Measurements from ENCODE around the gene SEC23IP. TPM values are rescaled to one million over a fixed set of nuclear protein-coding genes. Genes with fewer than 3 reads are reported as not detected.
A peak's percentile ranks its signal among the peaks of the same experiment; 100 is the strongest.

Gene SEC23IP
- total and polyA plus RNA-seq, 9 donors, result 23.0 to 50.0 (median 40.5) TPM

DNA sequence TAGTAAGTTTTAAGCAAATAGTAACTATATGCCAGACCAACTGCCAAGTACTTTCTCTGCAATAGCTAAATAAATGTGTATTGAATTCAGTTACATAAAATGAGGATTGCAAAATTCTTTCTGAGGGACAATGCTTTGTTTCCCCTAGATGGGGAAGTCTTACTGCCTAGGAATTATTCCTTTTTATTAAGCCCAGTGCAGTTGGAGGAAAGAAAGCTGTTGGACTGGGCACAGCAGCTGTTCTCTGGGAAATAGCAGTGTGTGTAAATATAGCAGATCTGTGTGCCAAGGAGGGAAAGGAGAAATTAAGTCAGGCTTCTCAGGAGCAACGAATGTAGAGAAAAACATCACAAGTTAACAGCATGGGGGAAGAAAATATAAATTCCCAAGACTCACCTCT is 77.1 kb downstream of the SEC23IP start:
- H3K4me3 ChIP-seq (ENCODE audit: low read length), result no peak overlapping the region
- peaks cover 5% of the 10 kb centered on the region for H3K9me3 ChIP-seq (replicated peaks; ENCODE audit: control insufficient read depth, low read depth, low read length)
- WGBS (ENCODE audit: insufficient coverage), result no CpG with 5 or more reads among the region's 1 CpG
- peak; percentile 7 for DNase-seq
- no peaks in the 10 kb centered on the region for H3K4me1 ChIP-seq (ENCODE audit: control insufficient read depth, insufficient read depth, low read length)
- no peaks in the 10 kb centered on the region for H3K27me3 ChIP-seq (ENCODE audit: control insufficient read depth, insufficient read depth, low read length)
- H3K36me3 ChIP-seq (ENCODE audit: control insufficient read depth, insufficient read depth, low read length), result no peaks in the 10 kb centered on the region
- H3K27ac ChIP-seq (ENCODE audit: low read length), result no peak overlapping the region

DNA sequence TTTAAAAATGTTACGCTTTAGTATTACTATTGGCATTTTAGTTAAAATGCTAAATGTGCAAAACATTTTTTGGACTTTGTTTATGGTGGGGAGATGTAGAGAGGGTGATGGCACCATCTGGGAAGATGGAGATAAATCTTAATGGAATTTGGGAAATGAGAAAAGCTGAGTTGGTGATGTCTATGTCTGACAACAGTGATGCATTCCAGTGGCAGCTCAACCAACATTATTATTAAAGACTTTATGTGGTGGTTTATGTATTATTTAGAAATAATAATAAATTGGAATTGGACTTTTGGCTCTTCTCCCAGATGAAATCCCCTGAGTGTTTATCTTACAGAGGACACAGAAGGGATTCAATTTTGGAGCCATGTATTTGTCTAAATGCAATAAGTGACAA is 77.6 kb downstream of the SEC23IP start:
- DNase-seq, result peak; percentile 7
- H3K9me3 ChIP-seq (replicated peaks; ENCODE audit: control insufficient read depth, low read depth, low read length), result peaks cover 5% of the 10 kb centered on the region
- no peak overlapping the region for H3K27ac ChIP-seq (ENCODE audit: low read length)
- no CpG with 5 or more reads among the region's 1 CpG for WGBS (ENCODE audit: insufficient coverage)
- no peaks in the 10 kb centered on the region for H3K27me3 ChIP-seq (ENCODE audit: control insufficient read depth, insufficient read depth, low read length)
- H3K4me1 ChIP-seq (ENCODE audit: control insufficient read depth, insufficient read depth, low read length), result no peaks in the 10 kb centered on the region
- H3K36me3 ChIP-seq (ENCODE audit: control insufficient read depth, insufficient read depth, low read length), result no peaks in the 10 kb centered on the region
- H3K4me3 ChIP-seq (ENCODE audit: low read length), result no peak overlapping the region

DNA sequence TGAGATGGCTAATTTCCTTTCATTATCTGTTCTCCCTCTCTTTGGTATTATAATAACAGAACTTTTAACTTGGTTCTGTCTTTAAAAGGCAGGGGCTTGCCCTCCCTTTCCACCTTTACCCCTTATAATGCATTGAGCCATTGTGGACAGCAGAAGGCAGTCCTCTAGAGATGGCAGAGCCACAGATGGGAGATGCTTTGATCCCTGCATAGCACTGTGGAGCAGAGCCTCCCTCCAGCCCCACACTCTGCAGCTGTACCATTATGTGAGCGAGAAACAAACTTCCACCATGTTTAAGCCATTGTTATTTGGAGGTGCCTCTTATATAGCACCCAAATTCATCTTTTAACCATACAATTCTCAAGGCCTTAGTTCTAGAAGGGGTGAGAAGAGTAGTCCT is 78.4 kb downstream of the SEC23IP start:
- DNase-seq, result no peak
- Histone ChIP-seq H3K36me3 (ENCODE audit: control insufficient read depth, insufficient read depth, low read length) (no peaks in the 10 kb centered on the region), H3K4me1 (ENCODE audit: control insufficient read depth, insufficient read depth, low read length) (no peaks in the 10 kb centered on the region), H3K9me3 (replicated peaks; ENCODE audit: control insufficient read depth, low read depth, low read length) (peaks cover 5% of the 10 kb centered on the region), H3K4me3 (ENCODE audit: low read length) (no peak overlapping the region), H3K27me3 (ENCODE audit: control insufficient read depth, insufficient read depth, low read length) (no peaks in the 10 kb centered on the region), H3K27ac (ENCODE audit: low read length) (no peak overlapping the region)
- WGBS (ENCODE audit: insufficient coverage), result no CpG with 5 or more reads among the region's 1 CpG

DNA sequence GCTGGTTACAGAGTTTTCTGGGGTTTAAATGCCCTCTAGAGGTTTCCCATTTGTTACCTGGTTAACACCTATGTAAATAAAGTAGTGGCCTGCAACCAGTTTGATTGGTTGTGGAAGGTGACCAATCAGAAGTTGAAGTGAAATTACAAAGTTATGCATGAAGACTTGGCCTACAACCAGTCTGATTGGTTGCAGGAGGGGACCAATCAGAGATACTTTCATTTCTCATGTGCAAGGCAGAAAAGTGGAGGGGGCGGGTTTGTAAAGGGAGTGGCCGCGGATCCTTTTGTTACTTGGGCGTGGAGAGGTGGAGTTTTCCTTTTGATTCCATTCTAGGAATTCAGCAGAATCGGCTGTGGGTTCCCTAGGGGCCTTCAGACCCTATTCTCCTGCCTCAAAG is 80.8 kb downstream of the SEC23IP start:
- Histone ChIP-seq H3K9me3 (replicated peaks; ENCODE audit: control insufficient read depth, low read depth, low read length) (no peaks in the 10 kb centered on the region), H3K4me1 (ENCODE audit: control insufficient read depth, insufficient read depth, low read length) (no peaks in the 10 kb centered on the region), H3K27ac (ENCODE audit: low read length) (no peak overlapping the region), H3K36me3 (ENCODE audit: control insufficient read depth, insufficient read depth, low read length) (no peaks in the 10 kb centered on the region), H3K27me3 (ENCODE audit: control insufficient read depth, insufficient read depth, low read length) (no peaks in the 10 kb centered on the region), H3K4me3 (ENCODE audit: low read length) (no peak overlapping the region)
- DNase-seq, result no peak
- WGBS (ENCODE audit: insufficient coverage), result 71% methylated on average over 5 of the region's 5 CpGs

DNA sequence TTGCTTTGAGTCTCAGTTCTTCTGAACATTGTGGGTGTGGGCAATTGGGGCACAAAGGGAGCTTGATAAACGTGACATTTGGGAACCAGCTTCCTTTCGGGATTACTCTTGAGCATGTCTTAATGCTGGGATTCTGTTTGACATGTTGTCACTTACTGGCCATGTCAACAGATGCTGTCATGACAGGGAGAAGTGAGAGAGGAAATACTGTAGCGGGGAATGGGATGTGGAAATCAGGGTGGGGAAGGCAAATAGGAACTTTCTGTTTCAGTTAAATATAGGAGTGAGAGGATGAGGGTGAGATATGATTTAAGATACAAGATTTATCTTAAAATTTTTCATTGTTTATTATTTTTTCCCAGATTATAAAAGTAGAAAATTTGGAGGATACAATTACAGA is 83.9 kb downstream of the SEC23IP start:
- 73% methylated on average over 3 of the region's 3 CpGs for WGBS (ENCODE audit: insufficient coverage)
- Histone ChIP-seq H3K4me1 (ENCODE audit: control insufficient read depth, insufficient read depth, low read length) (no peaks in the 10 kb centered on the region), H3K27me3 (ENCODE audit: control insufficient read depth, insufficient read depth, low read length) (no peaks in the 10 kb centered on the region), H3K27ac (ENCODE audit: low read length) (no peak overlapping the region), H3K4me3 (ENCODE audit: low read length) (no peak overlapping the region), H3K9me3 (replicated peaks; ENCODE audit: control insufficient read depth, low read depth, low read length) (no peaks in the 10 kb centered on the region), H3K36me3 (ENCODE audit: control insufficient read depth, insufficient read depth, low read length) (no peaks in the 10 kb centered on the region)
- DNase-seq, result no peak

GRCh38 chr10:119980956-119981750 is 88.6 kb downstream of the SEC23IP start:
- Histone ChIP-seq H3K9me3 (replicated peaks; ENCODE audit: control insufficient read depth, low read depth, low read length) (no peaks in the 10 kb centered on the region), H3K27ac (ENCODE audit: low read length) (no peak overlapping the region), H3K4me3 (ENCODE audit: low read length) (no peak overlapping the region), H3K36me3 (ENCODE audit: control insufficient read depth, insufficient read depth, low read length) (no peaks in the 10 kb centered on the region), H3K4me1 (ENCODE audit: control insufficient read depth, insufficient read depth, low read length) (no peaks in the 10 kb centered on the region), H3K27me3 (ENCODE audit: control insufficient read depth, insufficient read depth, low read length) (no peaks in the 10 kb centered on the region)
- DNase-seq, result peak; percentile 81
- no CpG with 5 or more reads among the region's 5 CpGs for WGBS (ENCODE audit: insufficient coverage)

GRCh38 chr10:119981826-119982225 is 89.3 kb downstream of the SEC23IP start:
- DNase-seq, result no peak
- WGBS (ENCODE audit: insufficient coverage), result 22% methylated on average over 1 of the region's 1 CpG

DNA sequence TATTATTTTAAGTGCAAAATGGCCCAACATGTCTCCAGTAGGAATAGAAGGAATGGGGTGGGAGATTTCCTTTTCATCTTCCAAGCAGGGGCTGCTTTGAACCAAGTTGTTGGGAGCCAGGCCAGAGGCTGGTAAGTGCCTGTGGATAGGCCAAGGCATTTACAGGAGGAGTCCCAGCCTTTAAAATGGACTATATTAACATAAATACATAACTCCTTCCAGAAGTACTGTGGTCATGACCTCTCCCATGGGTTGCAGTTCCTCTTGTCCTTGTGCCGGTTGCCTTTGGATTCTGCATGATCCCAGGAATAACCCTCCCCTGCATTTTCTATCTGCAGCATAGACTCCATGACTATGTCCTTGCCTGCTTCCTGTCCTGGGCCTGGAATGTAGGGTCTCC is 95.8 kb downstream of the SEC23IP start:
- no peaks in the 10 kb centered on the region for H3K36me3 ChIP-seq (ENCODE audit: control insufficient read depth, insufficient read depth, low read length)
- H3K27me3 ChIP-seq (ENCODE audit: control insufficient read depth, insufficient read depth, low read length), result no peaks in the 10 kb centered on the region
- H3K4me3 ChIP-seq (ENCODE audit: low read length), result no peak overlapping the region
- DNase-seq, result no peak
- no peaks in the 10 kb centered on the region for H3K4me1 ChIP-seq (ENCODE audit: control insufficient read depth, insufficient read depth, low read length)
- no peaks in the 10 kb centered on the region for H3K9me3 ChIP-seq (replicated peaks; ENCODE audit: control insufficient read depth, low read depth, low read length)
- H3K27ac ChIP-seq (ENCODE audit: low read length), result no peak overlapping the region
- no CpG with 5 or more reads among the region's 1 CpG for WGBS (ENCODE audit: insufficient coverage)

More at GRCh38 chr10:119981826-119982225, 89.3 kb downstream of the SEC23IP start:
- H3K27ac ChIP-seq (ENCODE audit: low read length), result no peak overlapping the region
- H3K9me3 ChIP-seq (replicated peaks; ENCODE audit: control insufficient read depth, low read depth, low read length), result no peaks in the 10 kb centered on the region
- no peaks in the 10 kb centered on the region for H3K4me1 ChIP-seq (ENCODE audit: control insufficient read depth, insufficient read depth, low read length)
- H3K4me3 ChIP-seq (ENCODE audit: low read length), result no peak overlapping the region
- no peaks in the 10 kb centered on the region for H3K27me3 ChIP-seq (ENCODE audit: control insufficient read depth, insufficient read depth, low read length)
- H3K36me3 ChIP-seq (ENCODE audit: control insufficient read depth, insufficient read depth, low read length), result no peaks in the 10 kb centered on the region

DNA sequence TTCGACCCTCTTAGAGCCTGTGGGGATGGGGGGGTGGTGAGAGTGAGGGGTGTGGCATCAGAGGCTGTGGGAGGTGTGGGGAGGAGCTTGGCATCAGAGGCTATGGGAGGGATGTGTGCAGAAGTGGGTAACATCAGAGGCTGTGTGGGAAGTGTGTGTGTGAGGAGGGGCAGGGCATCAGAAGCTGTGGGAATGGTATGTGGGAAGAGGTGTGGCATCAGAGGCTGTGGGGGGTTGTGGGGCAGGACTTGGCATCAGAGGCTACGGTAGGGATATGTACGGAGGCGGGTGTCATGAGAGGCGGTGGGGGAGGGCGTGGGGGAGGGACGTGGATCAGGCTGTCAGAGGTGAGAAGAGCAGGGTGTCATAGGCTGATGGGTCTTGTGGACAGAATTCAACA is 97.4 kb downstream of the SEC23IP start:
- no peak overlapping the region for H3K27ac ChIP-seq (ENCODE audit: low read length)
- no peaks in the 10 kb centered on the region for H3K4me1 ChIP-seq (ENCODE audit: control insufficient read depth, insufficient read depth, low read length)
- no peaks in the 10 kb centered on the region for H3K27me3 ChIP-seq (ENCODE audit: control insufficient read depth, insufficient read depth, low read length)
- no peak overlapping the region for H3K4me3 ChIP-seq (ENCODE audit: low read length)
- no peaks in the 10 kb centered on the region for H3K9me3 ChIP-seq (replicated peaks; ENCODE audit: control insufficient read depth, low read depth, low read length)
- no peak for DNase-seq
- no peaks in the 10 kb centered on the region for H3K36me3 ChIP-seq (ENCODE audit: control insufficient read depth, insufficient read depth, low read length)
- 74% methylated on average over 2 of the region's 7 CpGs for WGBS (ENCODE audit: insufficient coverage)

GRCh38 chr10:119991066-119991465 is 98.5 kb downstream of the SEC23IP start:
- H3K36me3 ChIP-seq (ENCODE audit: control insufficient read depth, insufficient read depth, low read length), result no peaks in the 10 kb centered on the region
- no peak overlapping the region for H3K4me3 ChIP-seq (ENCODE audit: low read length)
- no peaks in the 10 kb centered on the region for H3K27me3 ChIP-seq (ENCODE audit: control insufficient read depth, insufficient read depth, low read length)
- no peaks in the 10 kb centered on the region for H3K4me1 ChIP-seq (ENCODE audit: control insufficient read depth, insufficient read depth, low read length)
- no peak overlapping the region for H3K27ac ChIP-seq (ENCODE audit: low read length)
- DNase-seq, result no peak
- 62% methylated on average over 6 of the region's 9 CpGs for WGBS (ENCODE audit: insufficient coverage)
- no peaks in the 10 kb centered on the region for H3K9me3 ChIP-seq (replicated peaks; ENCODE audit: control insufficient read depth, low read depth, low read length)

DNA sequence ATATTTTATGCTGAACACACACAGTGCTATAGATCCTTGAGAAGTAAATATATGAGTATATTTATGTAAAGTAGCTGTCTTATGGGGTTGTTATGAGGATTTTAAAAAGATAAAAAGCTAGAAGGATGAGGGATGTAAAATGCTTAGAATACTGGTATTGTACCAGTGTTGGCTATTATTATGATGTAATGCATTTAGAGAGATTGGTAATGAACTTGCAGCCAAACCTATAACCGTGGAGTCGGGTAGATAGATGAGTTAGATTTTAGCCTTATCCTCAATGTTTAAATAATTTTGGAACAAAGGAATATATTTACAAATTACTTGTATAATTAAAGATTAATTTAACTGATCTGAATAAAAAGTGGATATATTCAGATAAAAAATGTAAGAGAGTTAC is 99.3 kb downstream of the SEC23IP start:
- Histone ChIP-seq H3K4me3 (ENCODE audit: low read length) (no peak overlapping the region), H3K4me1 (ENCODE audit: control insufficient read depth, insufficient read depth, low read length) (no peaks in the 10 kb centered on the region), H3K36me3 (ENCODE audit: control insufficient read depth, insufficient read depth, low read length) (no peaks in the 10 kb centered on the region), H3K27ac (ENCODE audit: low read length) (no peak overlapping the region), H3K27me3 (ENCODE audit: control insufficient read depth, insufficient read depth, low read length) (no peaks in the 10 kb centered on the region), H3K9me3 (replicated peaks; ENCODE audit: control insufficient read depth, low read depth, low read length) (peaks cover 2% of the 10 kb centered on the region)
- no peak for DNase-seq
- no CpG with 5 or more reads among the region's 2 CpGs for WGBS (ENCODE audit: insufficient coverage)
